GM18517 (cell line): ENCODE results near the gene ZNF254.
"Not testable (repeated sequence)": the region's sequence is repeated elsewhere in the genome, so short reads cannot be mapped to it uniquely, and the experiment has no call there.

Experiments
- ATAC-seq: cut with Tn5 transposase; IDR thresholded peaks from one replicate; pipeline ENCODE4 v1.9.1; 2021; ENCODE audit warnings: mild to moderate bottlenecking, moderate library complexity; ENCODE audit not compliant: unreplicated experiment

The ZNF254 gene

GRCh38 chr19:24086974-24087595 is at the start of gene ZNF254:
ZNF254 (plus strand) TSS chr19:24087187; CDS start chr19:24087308, 121 bp downstream.
- peak; percentile 99 for ATAC-seq

- ATAC-seq, result no peak
Measured at GRCh38 chr19:24040621-24041020, 46.4 kb upstream of the ZNF254 start.

- ATAC-seq, result not testable (repeated sequence)
Measured at GRCh38 chr19:24041326-24041725, 45.7 kb upstream of the ZNF254 start.

GRCh38 chr19:24046550-24046949 is 40.4 kb upstream of the ZNF254 start:
- ATAC-seq, result no peak

GRCh38 chr19:24048261-24048660 is 38.7 kb upstream of the ZNF254 start:
- no peak for ATAC-seq

- ATAC-seq, result no peak
Measured at GRCh38 chr19:24049537-24049936, 37.5 kb upstream of the ZNF254 start.

- no peak for ATAC-seq
Measured at GRCh38 chr19:24051516-24051915, 35.5 kb upstream of the ZNF254 start.

GRCh38 chr19:24052811-24053210 is 34.2 kb upstream of the ZNF254 start:
- no peak for ATAC-seq

- ATAC-seq, result no peak
Measured at GRCh38 chr19:24053601-24054000, 33.4 kb upstream of the ZNF254 start.

- ATAC-seq, result no peak
Measured at GRCh38 chr19:24054044-24054935, 32.7 kb upstream of the ZNF254 start.

- no peak for ATAC-seq
Measured at GRCh38 chr19:24055548-24055947, 31.4 kb upstream of the ZNF254 start.

GRCh38 chr19:24057144-24057543 is 29.8 kb upstream of the ZNF254 start:
- no peak for ATAC-seq

- no peak for ATAC-seq
Measured at GRCh38 chr19:24059563-24060295, 27.3 kb upstream of the ZNF254 start.

GRCh38 chr19:24060687-24061356 is 26.2 kb upstream of the ZNF254 start:
- no peak for ATAC-seq

- no peak for ATAC-seq
Measured at GRCh38 chr19:24062190-24062589, 24.8 kb upstream of the ZNF254 start.

GRCh38 chr19:24063295-24063694 is 23.7 kb upstream of the ZNF254 start:
- no peak for ATAC-seq

GRCh38 chr19:24064175-24064574 is 22.8 kb upstream of the ZNF254 start:
- no peak for ATAC-seq

GRCh38 chr19:24065243-24065642 is 21.7 kb upstream of the ZNF254 start:
- ATAC-seq, result no peak

- no peak for ATAC-seq
Measured at GRCh38 chr19:24065865-24066604, 21.0 kb upstream of the ZNF254 start.

- no peak for ATAC-seq
Measured at GRCh38 chr19:24069905-24070657, 16.9 kb upstream of the ZNF254 start.
